NCI-H187 treated with DMSO at 0.1 percent for 48 hours (cell line): Measurements from ENCODE around the gene GLRA3.
"Not testable (repeated sequence)": the region's sequence is repeated elsewhere in the genome, so short reads cannot be mapped to it uniquely, and the experiment has no call there.

Experiments used
- DNase-seq: peaks from one replicate; lab custom pipeline; 2025; lab: John Stamatoyannopoulos, UW

The GLRA3 gene

DNA sequence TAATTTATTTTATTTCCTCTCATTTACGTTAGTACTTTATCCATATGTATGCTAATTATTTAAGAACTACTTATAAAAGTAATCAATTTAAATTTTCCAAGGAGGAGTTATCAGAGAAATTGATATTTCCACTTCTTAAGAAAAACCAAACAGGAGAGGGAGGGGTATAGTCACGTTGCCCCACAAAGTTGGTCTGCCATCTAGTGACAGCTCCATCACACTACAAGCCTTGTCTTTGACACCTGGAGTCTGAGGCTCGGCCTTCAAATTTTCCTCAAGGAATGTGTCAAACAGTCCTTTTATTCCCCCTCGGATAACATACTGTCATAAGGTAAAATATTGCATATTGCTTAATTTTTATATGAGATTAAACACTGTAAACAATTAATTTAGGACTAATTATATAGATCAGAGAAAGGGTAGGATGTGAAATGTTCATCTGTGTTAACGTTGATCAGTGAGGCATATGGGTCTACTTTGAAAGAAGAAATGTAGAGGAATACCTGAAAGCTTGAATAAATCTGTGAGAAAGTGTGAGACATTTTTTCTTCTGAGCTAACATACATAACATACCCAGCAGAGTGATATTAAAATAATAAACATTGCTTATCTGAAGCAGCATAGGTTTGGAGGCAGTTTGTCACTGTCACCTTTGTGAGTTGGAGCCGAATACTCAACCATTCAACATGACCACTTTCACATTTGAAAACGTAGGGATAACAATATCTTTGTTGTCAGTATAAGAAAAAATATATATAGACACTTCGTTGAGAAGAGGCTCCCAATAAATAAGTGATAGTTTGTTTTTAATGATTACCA, 114.4 kb downstream of the GLRA3 start:
- no peak for DNase-seq

DNA sequence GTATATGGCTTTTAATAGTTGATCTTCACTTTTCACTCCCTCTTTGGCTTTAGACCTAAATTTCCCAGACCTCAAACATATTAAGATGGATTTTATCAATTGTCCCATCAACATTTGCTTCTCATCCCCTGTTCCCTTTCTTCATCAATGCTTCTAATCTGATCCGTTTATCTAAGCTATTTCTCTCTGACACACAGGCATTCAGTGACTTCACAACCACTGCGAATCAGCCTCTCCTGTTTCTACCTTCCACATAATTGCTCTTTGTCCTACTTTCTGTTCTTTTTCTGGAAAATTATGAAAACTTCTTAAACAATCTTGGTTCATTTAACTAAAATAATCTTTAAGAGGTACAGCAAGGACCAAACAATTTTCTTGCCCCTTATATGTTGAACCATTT, 115.2 kb downstream of the GLRA3 start:
- no peak for DNase-seq

DNA sequence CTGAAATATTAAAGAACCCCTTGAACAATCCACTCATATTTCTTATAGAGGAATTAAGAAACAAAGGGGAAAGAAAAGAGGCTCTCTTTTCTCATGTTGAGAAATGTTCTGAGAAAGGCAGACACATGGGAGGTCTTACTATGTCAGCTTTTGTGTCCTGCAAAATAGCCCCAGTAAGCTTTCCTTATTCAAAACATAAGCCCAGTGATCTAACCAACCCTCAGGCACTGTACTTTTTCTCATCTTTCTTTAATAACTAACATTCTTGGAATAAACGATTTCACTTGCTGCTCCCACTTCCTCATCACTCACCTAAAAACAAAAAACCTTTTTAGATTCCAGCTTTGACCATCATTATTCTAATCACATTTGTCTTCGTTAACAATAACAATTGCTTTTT, 115.9 kb downstream of the GLRA3 start:
- no peak for DNase-seq

DNA sequence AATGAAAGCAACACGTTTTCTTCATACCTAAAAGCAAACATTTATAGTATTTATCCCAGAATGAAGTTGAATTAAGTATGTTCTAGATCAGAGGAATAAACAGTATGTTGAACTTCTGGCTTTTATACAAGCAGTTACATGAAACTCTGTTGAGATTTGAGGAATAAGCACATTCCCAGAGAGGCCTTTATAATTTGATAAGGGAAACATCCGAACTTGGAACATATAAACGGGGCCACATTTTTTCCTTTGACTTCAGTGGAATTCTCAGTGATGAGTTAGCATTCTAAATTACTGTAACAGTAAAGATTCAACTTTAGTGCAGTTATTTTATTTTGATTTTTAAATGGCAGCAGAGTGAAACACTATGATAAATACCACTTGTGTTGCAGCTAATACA, 119.5 kb downstream of the GLRA3 start:
- no peak for DNase-seq

DNA sequence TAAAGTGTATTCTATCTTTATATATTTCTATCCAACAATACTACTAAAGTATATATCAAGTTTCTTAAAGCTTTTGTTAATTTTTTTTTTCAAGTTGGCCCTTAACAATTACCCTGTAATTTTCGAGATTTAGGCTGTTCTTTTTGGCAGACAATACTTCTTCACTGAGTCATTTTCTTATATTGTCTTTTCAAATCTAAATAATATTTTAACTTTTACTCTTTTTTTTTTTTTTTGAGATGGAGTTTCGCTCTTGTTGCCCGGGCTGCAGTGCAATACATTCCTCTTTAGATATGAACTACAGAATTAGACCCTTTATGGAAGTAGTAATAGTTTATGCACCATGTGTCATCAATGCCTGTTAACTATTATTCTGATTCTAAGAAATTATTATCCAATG, 120.7 kb downstream of the GLRA3 start:
- no peak for DNase-seq

DNA sequence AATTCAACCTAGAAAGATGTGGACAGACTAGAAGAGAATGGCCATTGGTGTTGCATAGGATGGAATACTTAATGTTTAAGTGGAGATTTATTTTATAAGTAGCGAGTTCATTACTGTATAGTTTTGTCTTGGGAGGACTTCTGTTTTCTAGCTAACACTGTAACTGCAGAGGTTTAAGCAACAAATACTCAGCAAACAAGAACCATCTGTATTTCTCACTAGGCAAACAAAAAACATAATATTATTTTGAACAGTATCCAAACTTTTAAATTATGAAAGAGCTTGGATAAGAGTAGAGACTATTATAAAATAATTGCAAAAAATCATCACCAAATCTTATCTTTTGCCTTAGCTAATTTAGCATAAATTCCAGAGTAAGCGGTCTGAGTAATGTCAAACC, 121.1 kb downstream of the GLRA3 start:
- no peak for DNase-seq

DNA sequence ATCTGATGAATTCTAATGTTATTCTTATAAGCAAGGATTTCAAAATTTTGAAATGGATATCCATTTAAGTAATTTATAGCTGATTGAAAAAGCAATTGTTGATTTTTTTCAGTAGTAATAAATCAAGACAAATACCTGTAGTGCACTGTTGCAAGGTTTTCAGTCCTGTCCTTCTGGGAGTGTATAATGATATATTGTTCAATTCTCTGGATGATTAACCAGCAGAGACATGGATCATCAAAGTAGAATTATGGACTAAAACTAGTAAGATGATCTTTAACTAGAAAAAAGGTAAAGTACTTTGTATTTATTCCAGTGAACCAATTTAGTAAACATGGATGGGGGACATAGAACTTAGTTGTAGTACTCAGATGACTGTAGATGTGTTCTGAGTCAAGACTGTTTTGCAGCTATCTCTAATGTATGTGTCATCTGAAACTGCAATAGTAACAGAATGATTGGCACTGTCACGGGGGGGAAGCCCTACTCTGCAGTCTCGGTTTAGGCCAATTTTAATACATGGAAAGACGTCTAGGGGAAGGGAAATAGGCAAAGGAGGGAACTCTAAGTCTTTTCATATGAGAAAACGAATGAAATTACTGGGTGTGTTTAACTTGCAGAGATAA, 121.9 kb downstream of the GLRA3 start:
- DNase-seq = no peak

DNA sequence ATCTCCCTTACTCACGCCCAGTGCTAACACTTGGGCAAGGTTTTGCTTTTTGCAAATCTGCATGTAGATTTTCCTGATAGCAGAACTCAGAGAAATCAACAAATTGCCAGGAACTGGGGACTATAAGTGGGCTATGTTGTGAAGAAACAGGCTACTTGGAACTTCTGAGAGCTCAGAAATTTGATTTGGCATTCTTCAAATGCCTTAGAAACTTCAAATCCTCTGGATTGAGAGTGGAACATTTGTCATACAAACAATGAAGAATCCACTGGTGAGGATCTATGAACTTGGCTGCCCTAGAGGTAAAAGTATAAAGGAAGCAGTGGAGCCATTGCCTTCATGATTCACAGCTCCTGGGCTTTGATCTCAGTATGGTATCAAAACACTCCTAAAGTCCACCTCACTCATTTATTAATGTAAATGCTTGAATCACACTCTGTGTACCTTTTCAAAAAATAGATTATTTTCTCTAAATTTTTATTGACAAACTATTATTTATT, 126.0 kb downstream of the GLRA3 start:
- DNase-seq = no peak

DNA sequence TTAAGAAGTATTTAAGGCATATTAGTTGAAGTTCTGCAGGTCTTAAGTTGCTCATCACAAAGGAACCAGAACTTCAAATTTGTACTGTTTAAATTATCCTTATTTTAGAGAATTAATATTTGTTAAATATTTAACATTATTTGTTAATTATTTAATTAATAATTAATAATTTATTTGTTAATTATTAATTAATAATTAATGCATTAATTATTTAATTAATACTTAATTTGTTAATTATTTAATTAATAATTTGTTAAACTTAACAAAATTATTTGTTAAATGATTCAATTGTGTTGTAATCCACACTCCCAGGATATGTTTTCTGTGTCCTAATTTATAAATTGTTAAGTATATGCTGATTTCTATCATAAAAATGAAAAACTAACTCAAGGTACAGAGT, 129.4 kb downstream of the GLRA3 start:
- DNase-seq = no peak

DNA sequence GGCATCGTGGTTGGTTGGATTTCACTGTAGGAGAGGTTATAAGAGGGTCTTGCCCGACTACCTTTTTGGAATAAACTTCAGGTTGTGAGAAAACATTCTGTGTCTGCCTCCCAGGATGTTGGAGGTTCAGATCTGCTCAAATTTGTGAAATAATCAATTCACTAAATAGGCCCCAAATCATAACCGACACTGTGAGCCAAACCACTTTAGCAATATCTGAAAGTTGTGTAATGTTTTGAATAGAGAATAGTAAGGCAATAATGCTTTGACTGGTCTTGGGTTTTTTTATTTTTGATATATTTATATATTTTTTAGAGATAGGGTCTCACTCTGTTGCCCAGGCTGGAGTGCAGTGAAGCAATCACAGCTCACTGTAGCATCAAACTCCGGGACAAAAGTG, 131.2 kb downstream of the GLRA3 start:
- DNase-seq = no peak

DNA sequence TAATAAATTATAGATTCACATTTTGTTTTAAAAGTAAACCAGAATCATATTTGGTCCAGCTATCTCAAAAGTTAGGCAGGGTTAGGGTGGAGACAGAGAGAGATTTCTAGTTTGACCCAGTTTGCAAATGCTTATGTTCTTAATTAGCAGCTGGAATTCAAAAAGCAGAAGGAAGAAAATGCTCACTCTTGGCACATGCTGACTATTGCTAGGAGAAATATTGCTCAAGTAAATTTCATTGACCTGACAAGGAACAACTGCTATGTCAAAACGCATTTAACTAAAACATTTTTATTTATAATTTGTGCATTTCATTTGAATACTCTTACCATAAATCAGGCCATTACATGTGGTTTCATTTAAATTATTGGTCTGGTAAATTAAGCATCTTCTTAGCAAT, 131.8 kb downstream of the GLRA3 start:
- no peak for DNase-seq

DNA sequence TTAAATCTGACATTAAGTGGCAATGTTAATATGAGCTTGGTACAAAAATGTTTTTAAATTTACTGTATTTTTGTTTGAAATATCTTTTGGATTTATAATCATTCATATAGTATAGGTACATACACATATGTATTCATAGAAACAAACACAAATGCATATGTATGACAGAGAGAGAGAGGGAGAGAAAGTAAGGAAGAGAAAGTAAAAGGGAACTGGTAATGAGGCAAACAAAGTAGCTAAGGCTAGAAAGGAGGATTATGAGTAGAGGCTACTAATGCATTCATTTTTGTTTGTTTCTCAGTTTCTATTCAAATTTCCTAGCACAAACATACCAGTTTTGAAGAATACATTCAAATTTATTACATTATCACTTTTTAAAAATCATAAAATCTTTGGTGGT, 132.4 kb downstream of the GLRA3 start:
- DNase-seq = no peak

DNA sequence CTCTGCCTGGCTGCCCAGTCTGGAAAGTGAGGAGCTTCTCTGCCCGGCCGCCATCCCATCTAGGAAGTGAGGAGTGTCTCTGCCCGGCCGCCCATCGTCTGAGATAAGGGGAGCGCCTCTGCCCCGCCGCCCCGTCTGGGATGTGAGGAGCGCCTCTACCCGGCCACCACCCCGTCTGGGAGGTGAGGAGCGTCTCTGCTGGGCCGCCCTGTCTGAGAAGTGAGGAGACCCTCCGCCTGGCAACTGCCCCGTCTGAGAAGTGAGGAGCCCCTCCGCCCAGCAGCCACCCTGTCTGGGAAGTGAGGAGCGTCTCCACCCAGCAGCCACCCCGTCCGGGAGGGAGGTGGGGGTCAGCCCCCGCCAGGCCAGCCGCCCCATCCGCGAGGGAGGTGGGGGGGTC, 137.2 kb downstream of the GLRA3 start:
- not testable (repeated sequence) for DNase-seq

DNA sequence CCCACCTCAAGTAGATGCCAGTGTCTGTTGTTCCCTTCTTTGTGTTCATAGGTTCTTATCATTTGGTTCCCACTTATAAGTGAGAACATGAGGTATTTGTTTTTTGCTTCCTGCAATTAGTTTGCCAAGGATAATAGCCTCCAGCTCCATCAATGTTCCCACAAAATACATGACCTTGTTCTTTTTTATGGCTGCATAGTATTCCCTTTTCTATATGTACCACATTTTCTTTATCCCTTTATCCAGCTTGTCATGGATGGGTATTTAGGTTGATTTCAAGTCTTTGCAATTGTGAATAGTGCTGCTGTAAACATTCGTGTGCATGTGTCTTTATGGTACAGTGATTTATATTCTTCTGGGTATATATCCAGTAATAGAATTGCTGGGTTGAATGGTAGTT, 138.4 kb downstream of the GLRA3 start:
- no peak for DNase-seq

DNA sequence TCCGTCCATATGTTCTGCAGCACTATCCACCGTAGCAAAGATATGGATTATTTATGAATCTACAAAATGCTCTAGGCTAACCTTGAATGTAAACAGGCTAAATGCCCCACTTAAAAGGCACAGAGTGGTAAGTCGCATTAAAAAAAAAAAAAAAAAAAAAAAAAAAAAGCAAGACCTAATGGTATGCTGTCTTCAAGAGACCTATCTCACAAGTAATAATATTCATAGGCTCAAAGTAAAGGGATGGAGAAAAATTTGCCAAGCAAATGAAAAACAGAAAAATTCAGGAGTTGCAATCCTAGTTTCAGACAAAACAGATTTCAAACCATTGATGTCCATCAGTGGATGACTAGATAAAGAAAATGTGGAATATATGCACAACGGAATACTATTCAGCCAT, 139.4 kb downstream of the GLRA3 start:
- DNase-seq = no peak

DNA sequence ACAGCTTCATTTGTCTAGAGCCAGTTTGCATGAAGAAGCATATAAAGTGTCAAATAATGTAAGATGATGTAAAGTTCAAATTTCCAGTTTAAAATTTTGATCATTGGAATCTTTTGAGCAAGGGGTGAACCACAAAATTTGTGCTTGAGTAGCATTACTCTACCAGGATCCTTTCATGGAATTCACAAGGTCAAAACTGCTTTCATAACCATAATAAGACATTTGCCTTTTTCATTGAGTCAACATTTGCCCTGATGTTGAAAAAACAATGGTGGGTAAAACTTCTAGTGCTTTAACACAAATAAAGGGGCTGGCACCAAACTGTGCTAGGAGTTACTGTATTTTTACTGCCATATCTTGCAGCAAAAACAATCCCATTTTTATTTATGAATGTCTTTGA, 142.2 kb downstream of the GLRA3 start:
- DNase-seq = no peak

DNA sequence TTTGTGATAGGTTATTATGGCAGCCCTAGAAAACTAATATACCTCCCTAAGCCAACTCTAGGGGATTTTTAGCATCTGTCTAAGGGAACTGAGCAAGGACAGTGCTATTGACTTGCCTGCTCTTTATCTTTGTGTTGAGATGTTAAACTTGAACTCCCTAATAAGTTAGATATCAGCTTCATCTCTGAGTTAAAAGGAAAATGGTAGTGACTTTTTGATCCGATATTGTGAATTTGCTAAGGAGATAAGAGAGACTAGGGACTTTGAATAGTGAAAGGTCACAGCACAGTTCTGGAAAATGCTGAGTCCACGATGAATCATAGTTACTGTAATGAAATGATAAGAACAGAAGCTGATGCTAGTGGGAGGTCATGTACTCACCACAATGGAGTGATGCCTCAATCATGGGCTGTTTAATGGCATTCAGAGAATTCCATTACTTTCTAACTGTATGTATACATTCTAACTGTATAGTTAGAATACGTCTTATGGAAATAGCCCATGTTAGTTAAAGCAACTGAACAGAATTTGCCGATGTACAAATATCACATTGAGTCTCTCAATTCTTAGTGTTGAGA, 147.2 kb downstream of the GLRA3 start:
- no peak for DNase-seq

DNA sequence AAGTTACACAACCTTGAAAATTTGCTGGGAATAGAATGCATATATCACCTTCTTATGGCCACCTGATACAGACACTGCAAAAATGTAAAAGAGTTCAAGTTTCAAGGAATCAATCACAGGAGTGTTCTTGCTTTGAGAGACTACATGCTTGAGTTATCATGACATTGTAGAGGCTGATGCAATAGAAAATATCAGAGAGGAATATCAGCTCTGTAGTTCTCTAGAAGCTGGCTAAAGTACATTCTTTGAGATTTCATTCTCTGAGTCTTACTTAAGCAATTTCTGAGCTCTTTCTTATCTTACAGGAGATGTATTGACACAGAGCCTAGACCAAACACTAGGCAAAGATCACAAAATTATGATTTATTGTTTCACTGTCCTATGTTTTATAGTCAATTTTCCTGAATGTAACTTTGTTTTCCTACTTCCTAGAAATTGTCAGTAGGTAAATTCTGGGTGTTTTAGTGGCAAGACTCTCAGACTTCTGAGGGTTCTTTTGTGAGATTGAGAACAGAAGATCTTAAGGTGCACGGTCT, 154.7 kb downstream of the GLRA3 start:
- no peak for DNase-seq

DNA sequence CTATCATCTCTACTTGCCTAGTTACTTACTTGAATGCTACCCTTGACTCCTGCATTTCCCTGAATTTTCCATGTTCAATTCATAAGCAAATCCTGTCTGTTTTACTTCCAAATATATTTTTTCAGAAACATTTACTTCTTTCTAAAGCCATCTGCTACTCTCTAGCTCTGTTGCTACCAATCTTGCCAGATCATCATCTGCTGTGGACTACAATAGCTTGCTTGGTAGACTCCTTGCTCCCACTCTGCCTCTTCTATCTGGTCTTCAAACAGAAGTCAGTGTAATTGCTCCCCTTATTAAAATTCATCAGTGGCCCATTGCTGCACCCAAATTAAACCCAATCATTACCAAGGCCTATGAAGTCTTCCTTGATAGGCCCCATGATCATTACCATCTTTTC, 155.2 kb downstream of the GLRA3 start:
- no peak for DNase-seq

DNA sequence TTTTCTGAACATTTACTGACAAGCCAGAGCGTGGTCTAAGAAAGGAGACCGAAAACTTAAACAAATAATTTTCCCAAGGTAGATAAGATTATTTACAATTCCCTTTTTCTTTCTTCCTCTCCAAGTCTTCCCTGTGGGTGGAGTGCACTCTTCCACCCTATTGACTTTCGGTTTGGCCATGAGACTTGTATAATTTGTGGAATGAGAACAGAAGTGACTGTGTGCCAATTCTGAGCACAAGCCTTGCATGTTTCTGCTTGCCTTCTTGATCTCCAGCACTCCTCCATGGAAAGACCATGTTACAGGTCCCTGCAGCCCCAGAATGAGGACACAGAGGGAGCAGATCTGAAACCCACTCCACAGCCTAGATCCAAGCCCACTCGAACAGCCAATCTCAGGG, 156.8 kb downstream of the GLRA3 start:
- no peak for DNase-seq

DNA sequence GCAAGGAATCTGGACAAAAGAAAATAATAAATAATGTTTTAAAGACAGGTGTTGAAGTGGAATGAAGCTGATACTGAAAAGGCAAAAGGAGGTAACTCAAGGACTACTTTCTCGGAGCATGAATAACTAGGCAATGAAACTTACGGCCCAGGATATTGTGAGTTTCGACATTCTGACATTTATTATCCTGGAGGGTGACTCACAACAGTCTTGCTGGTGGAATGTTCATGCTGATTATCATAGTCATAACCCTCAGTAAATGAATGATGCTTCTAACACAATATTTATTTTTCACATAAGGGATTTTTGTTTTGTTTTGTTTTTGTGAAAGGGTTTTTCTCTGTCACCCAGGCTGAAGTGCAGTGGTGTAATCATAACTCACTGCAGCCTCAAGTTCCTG, 159.8 kb downstream of the GLRA3 start:
- no peak for DNase-seq

DNA sequence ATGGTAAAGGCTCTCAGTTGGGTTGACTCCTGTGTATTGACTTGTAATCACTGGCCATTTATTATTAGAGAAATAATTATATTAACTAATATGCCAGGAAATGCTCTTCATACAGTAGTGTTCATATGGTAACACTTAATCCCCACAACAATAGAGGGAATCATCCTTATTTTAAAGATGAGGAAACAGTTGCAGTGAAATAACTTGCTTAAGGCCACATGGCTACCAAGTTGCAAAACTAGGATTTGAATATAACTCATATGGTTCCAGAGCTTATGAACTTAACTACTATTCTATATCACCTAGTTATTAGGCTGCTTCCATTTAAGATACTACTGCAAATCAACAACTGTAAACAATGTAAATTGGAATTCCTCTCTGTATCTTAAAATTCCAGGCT, 163.2 kb downstream of the GLRA3 start:
- no peak for DNase-seq

DNA sequence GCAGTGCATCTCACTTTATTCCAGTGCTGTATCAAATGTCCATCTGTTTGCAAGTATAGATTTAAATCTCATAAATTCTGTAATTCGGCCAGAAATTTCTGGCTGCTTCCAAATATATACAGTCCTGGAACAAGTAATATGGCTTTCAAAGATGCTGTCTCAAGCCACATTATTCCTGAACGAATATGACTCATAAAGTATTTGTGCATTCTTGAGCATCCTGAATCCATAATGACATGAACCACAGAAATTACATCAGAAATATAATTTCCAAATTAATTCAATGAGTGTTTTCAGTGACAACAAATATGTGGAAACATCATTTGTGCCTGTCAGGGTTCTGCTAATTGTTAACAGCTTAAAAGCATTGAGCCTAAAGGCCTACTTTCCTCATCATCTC, 165.8 kb downstream of the GLRA3 start:
- no peak for DNase-seq
